Mesenteric fat pad (tissue), 1 donor: ENCODE measurements around the gene XKR8. TPM values are rescaled to one million over a fixed set of nuclear protein-coding genes. Genes with fewer than 3 reads are reported as not detected.

Experiments
- DNase-seq: peaks from one replicate; pipeline ENCODE4 v3.0.0-alpha.2; 2020; ENCODE audit warnings: low spot score
- long read RNA-seq: library from polyadenylated mRNA; unstranded; transcript quantifications from one replicate; pipeline ENCODE4 v2.0.0, GENCODE V29; 2020
- total RNA-seq: library from RNA; stranded (reverse); fragmentation: NEBNext Ultra II Directional; extraction: Animal tissue kit (Norgen Biotek cat#: 25700); gene quantifications from one replicate; pipeline ENCODE4 v1.2.1, GENCODE V29; 2021
- donor health status: DM: yes; HTN: yes; CAD: no.

The XKR8 gene
- 7.0 TPM for total RNA-seq
- long read RNA-seq, transcript XKR8-201 (3 exons, 2,692 nt) = major isoform, 34 of 41 reads
- long read RNA-seq, partial matches to known transcripts = 2 of 41 reads
- long read RNA-seq, other reads (novel, unspliced or antisense) = 5 of 41 reads

- peak; percentile 93 for DNase-seq
Measured at GRCh38 chr1:27959792-27960603, at the start of gene XKR8. XKR8 (plus strand) TSS chr1:27959973; CDS start chr1:27960070, 97 bp downstream.

GRCh38 chr1:27912429-27912828 is 47.3 kb upstream of the XKR8 start:
- no peak for DNase-seq

- no peak for DNase-seq
Measured at GRCh38 chr1:27915082-27915575, 44.6 kb upstream of the XKR8 start.

GRCh38 chr1:27922272-27922671 is 37.5 kb upstream of the XKR8 start:
- DNase-seq = no peak

GRCh38 chr1:27928216-27928954 is 31.4 kb upstream of the XKR8 start:
- DNase-seq = no peak

- no peak for DNase-seq
Measured at GRCh38 chr1:27931184-27931583, 28.6 kb upstream of the XKR8 start.

- no peak for DNase-seq
Measured at GRCh38 chr1:27931759-27932158, 28.0 kb upstream of the XKR8 start.

- DNase-seq = no peak
Measured at GRCh38 chr1:27934818-27935549, 24.8 kb upstream of the XKR8 start, which contains the start of gene SMPDL3B. SMPDL3B (plus strand) TSS chr1:27935000; CDS start chr1:27935184, 184 bp downstream.

GRCh38 chr1:27935721-27936120 is 24.1 kb upstream of the XKR8 start:
- no peak for DNase-seq

GRCh38 chr1:27936370-27936769 is 23.4 kb upstream of the XKR8 start:
- DNase-seq = no peak

- DNase-seq = no peak
Measured at GRCh38 chr1:27937524-27937836, 22.3 kb upstream of the XKR8 start.

- no peak for DNase-seq
Measured at GRCh38 chr1:27938488-27938887, 21.3 kb upstream of the XKR8 start.

GRCh38 chr1:27940297-27940696 is 19.5 kb upstream of the XKR8 start:
- no peak for DNase-seq

GRCh38 chr1:27940870-27941560 is 18.8 kb upstream of the XKR8 start:
- DNase-seq = no peak

GRCh38 chr1:27941671-27942540 is 17.9 kb upstream of the XKR8 start:
- no peak for DNase-seq

- no peak for DNase-seq
Measured at GRCh38 chr1:27945020-27945419, 14.8 kb upstream of the XKR8 start.

GRCh38 chr1:27949027-27949426 is 10.7 kb upstream of the XKR8 start:
- DNase-seq = no peak

GRCh38 chr1:27951396-27951795 is 8.4 kb upstream of the XKR8 start:
- no peak for DNase-seq

- DNase-seq = no peak
Measured at GRCh38 chr1:27952147-27952546, 7.6 kb upstream of the XKR8 start.

- DNase-seq = no peak
Measured at GRCh38 chr1:27954186-27954585, 5.6 kb upstream of the XKR8 start.
